CD8-positive, alpha-beta memory T cell (primary cell): ENCODE data around the gene RPL28. TPM values are rescaled to one million over a fixed set of nuclear protein-coding genes. Genes with fewer than 3 reads are reported as not detected.
"Not testable (repeated sequence)": the region's sequence is repeated elsewhere in the genome, so short reads cannot be mapped to it uniquely, and the experiment has no call there.

Source experiments
- CTCF ChIA-PET: fragments of 350-600 bp; sonication (Branson Sonifier 250); formaldehyde crosslinking; loops from one replicate; lab custom pipeline; 2021; ENCODE audit warnings: antibody characterized with exemption; lab: Charles Lee
- POLR2A ChIA-PET: fragments of 350-600 bp; sonication (Branson Sonifier 250); formaldehyde crosslinking; loops from one replicate; lab custom pipeline; 2021; ENCODE audit warnings: antibody characterized with exemption; lab: Charles Lee
- DNase-seq, 5 donors: peaks; one replicate each; pipeline versions ENCODE4 v3.0.0 to v3.0.0-alpha.2; 2020 to 2022; ENCODE audit warnings: mixed read lengths in 1 of 5
- H3K27ac ChIP-seq: one replicate; pipeline ENCODE4 v1.7.0; 2013; ENCODE audit warnings: low read depth, mild to moderate bottlenecking, low read length, moderate library complexity
- H3K27me3 ChIP-seq: 2 replicates; pipeline ENCODE4 v1.7.0; 2013; ENCODE audit warnings: low read length, mild to moderate bottlenecking; ENCODE audit not compliant: insufficient read depth, poor library complexity, severe bottlenecking
- H3K36me3 ChIP-seq: 2 replicates; pipeline ENCODE4 v1.7.0; 2013; ENCODE audit warnings: mild to moderate bottlenecking, low read length, moderate library complexity; ENCODE audit not compliant: insufficient read depth
- H3K4me1 ChIP-seq: 2 replicates; pipeline ENCODE4 v1.7.0; 2013; ENCODE audit warnings: mild to moderate bottlenecking, low read length, moderate library complexity; ENCODE audit not compliant: insufficient read depth
- H3K4me3 ChIP-seq: 2 replicates; pipeline ENCODE4 v1.7.0; 2013; ENCODE audit warnings: mild to moderate bottlenecking, low read length
- H3K9me3 ChIP-seq: 2 replicates; pipeline ENCODE4 v1.7.0; 2013; ENCODE audit warnings: mild to moderate bottlenecking, low read length
- H3K27ac Mint-ChIP-seq, 8 donors: one replicate each; pipeline ENCODE4 v1.8.0; 2020 to 2021; ENCODE audit warnings: mixed read lengths in 8 of 8, mild to moderate bottlenecking in 6 of 8, inconsistent platforms in 3 of 8, moderate library complexity in 3 of 8
- H3K27me3 Mint-ChIP-seq, 2 donors: one replicate each; pipeline ENCODE4 v1.8.0; 2020 to 2021; ENCODE audit warnings: mixed read lengths in 2 of 2, mild to moderate bottlenecking in 1 of 2, moderate library complexity in 1 of 2
- H3K36me3 Mint-ChIP-seq, 3 donors: one replicate each; pipeline ENCODE4 v1.8.0; 2020 to 2021; ENCODE audit warnings: mixed read lengths in 3 of 3, inconsistent platforms in 1 of 3, mild to moderate bottlenecking in 1 of 3
- H3K4me1 Mint-ChIP-seq, 3 donors: one replicate each; pipeline ENCODE4 v1.8.0; 2020 to 2021; ENCODE audit warnings: mixed read lengths in 3 of 3, inconsistent platforms in 1 of 3, mild to moderate bottlenecking in 1 of 3
- H3K4me3 Mint-ChIP-seq, 7 donors: one replicate each; pipeline ENCODE4 v1.8.0; 2020 to 2021; ENCODE audit warnings: mixed read lengths in 7 of 7, mild to moderate bottlenecking in 6 of 7, moderate library complexity in 4 of 7, inconsistent platforms in 2 of 7
- H3K9me3 Mint-ChIP-seq, 5 donors: one replicate each; pipeline ENCODE4 v1.8.0; 2020 to 2022; ENCODE audit warnings: mixed read lengths in 5 of 5, mild to moderate bottlenecking in 3 of 5, moderate library complexity in 2 of 5, inconsistent platforms in 1 of 5
- polyA plus RNA-seq: library from polyadenylated mRNA; unstranded; fragments of 300-500 nt; fragmentation: Illumina TruSeq; gene quantifications from one replicate; pipeline ENCODE4 v1.2.3, GENCODE V29; 2021
- total RNA-seq, 2 experiments: library from RNA; stranded (reverse); gene quantifications; one replicate each; pipeline ENCODE4 v1.2.3, GENCODE V29; 2021

RPL28 gene
- total and polyA plus RNA-seq, 3 experiments from 2014 or later, result 615 to 2,381 (median 2,376) TPM

DNA sequence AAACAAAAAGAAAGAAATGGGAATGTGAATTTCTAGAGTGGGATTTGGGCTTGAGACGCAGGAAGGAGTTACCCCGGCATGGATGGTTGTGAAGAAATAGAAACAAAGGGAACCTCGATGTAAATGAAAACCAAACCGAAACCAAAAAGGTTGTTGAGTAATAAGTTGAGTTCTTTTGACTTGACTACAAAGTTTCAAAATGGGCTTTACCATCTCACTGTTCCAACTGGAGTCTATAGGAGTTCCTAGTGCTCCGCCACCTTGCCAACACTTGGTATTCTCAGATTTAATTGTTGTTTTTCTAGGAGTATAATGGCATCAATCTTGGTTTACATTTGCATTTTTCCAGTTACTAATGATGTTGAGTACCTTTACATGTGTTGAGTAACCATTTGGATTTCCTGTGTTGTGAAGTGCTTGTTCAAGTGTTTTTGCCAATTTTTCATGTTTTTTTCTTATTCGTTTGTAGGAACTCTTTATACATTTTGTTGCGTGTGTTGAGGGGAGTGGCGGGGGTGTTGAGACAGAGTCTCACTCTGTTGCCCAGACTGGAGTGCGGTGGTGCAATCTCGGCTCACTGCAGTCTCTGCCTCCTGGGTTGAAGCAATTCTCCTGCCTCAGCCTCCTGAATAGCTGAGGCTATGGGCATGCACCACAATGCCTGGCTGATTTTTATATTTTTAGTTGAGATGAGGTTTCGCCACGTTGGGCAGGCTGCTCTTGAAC is 12.6 kb downstream of the RPL28 start:
- H3K9me3 ChIP-seq, result no peaks in the 10 kb centered on the region
- H3K4me3 Mint-ChIP-seq, result peak overlapping the region in 5 of 7 donors; percentile 2 to 76 (median 57)
- CTCF ChIA-PET, result no interaction called here

DNA sequence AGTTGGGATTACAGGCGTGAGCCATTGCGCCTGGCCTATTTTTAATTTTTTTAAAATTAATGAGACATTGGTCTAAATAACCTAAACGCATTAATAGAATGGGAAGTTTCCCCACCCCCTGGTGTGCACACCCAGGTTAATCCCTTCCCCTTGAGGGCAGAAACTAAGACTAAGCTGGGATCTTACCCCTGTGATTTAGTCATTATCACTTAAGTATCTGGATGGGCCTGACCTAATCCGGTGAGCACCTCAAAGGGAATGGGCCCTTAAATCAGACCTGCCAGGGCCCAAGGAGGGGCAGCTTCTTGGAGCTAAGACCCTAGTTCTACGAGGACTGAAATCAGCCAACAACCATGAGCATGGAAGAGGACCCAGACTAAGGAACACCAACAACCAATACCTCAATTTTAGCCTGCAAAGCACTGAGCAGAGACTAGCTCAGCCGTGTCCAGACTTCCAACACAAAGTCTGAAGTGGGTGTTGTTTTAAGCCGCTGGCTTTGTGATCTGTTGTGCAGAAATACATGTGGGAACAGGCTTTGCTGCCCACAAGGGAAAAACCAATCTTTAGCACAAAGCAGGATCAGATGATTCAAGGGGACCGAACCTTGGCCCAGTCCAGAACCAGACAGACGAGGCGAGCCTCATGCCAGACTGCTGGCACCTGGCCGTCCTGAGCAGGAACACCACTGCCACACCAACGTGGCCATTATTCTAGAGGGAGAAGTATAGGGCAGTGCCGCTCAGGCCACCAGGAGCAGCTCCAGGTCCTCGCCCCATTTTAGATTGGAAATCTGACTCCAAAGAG is 14.8 kb downstream of the RPL28 start:
- DNase-seq, result no peak
- Histone ChIP-seq H3K4me1 (peaks cover 1% of the 10 kb centered on the region), H3K27ac (no peak overlapping the region), H3K27me3 (no peaks in the 10 kb centered on the region), H3K9me3 (no peaks in the 10 kb centered on the region), H3K4me3 (no peak overlapping the region), H3K36me3 (peaks cover 35% of the 10 kb centered on the region)
- POLR2A ChIA-PET, result interaction anchor here (0.9 to 1.4 kb wide), 2 partner anchors 7 to 9 kb away, joined by 3 read pairs; partner anchors contain the start of gene UBE2S
- Mint-ChIP-seq H3K4me3 (peak overlapping the region in 1 of 7 donors; percentile 27), H3K36me3 (peaks cover under 1 to 47% (median 9%) of the 10 kb centered on the region in 3 donors), H3K4me1 (peaks cover 9 to 17% (median 16%) of the 10 kb centered on the region in 3 donors), H3K27ac (peak overlapping the region in 2 of 8 donors; percentile 72 to 73), H3K27me3 (no peaks in the 10 kb centered on the region), H3K9me3 (no peaks in the 10 kb centered on the region)
- CTCF ChIA-PET, result interaction anchor here (1.2 to 2.4 kb wide), 6 partner anchors 10 to 260 kb away, joined by 3 to 6 read pairs (median 4); no protein-coding TSS in a partner anchor

More for the DNA sequence above, 12.6 kb downstream of the RPL28 start:
- POLR2A ChIA-PET, result no interaction called here
- H3K4me3 ChIP-seq, result no peak overlapping the region
- Mint-ChIP-seq H3K9me3 (no peaks in the 10 kb centered on the region), H3K27me3 (no peaks in the 10 kb centered on the region), H3K36me3 (peaks cover 0 to 33% (median 8%) of the 10 kb centered on the region in 3 donors), H3K27ac (peak overlapping the region in 3 of 8 donors; percentile 36 to 67 (median 39)), H3K4me1 (peaks cover 7 to 15% (median 12%) of the 10 kb centered on the region in 3 donors)
- no peaks in the 10 kb centered on the region for H3K4me1 ChIP-seq
- no peak overlapping the region for H3K27ac ChIP-seq
- DNase-seq, result no peak
- H3K36me3 ChIP-seq, result peaks cover 23% of the 10 kb centered on the region
- H3K27me3 ChIP-seq, result no peaks in the 10 kb centered on the region

DNA sequence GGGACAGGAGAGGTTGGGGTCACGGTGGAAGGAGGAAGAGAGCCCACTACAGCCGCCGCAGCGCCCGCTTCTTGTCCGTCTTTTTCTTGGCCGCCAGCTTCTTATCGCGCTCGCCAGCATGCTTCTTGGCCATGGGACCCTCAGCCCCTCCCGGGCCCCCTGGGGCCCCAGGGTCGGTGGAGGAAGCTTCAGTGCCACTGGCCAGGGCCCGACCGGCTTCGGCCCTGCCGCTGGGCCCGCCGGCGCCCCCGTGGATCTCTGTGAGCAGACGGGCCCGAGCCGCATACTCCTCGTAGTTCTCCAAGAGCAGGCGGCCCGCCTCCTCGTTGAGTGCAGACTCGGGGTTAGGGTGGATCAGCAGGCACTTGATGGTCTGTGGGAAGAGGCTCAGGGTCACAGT is 15.7 kb downstream of the RPL28 start:
- H3K27ac ChIP-seq, H3K4me3 ChIP-seq, H3K27me3 ChIP-seq, H3K4me3 Mint-ChIP-seq, H3K27me3 Mint-ChIP-seq, H3K9me3 ChIP-seq, DNase-seq, H3K9me3 Mint-ChIP-seq, POLR2A ChIA-PET: not testable (repeated sequence)
- Mint-ChIP-seq H3K36me3 (peaks cover 9 to 56% (median 13%) of the 10 kb centered on the region in 3 donors), H3K27ac (peak overlapping the region in 2 of 8 donors; percentile 12 to 38), H3K4me1 (peaks cover 18 to 26% (median 25%) of the 10 kb centered on the region in 3 donors)
- Histone ChIP-seq H3K4me1 (peaks cover 10% of the 10 kb centered on the region), H3K36me3 (peaks cover 35% of the 10 kb centered on the region)
- CTCF ChIA-PET, result interaction anchor here (1.3 to 2.4 kb wide), 4 partner anchors 12 to 261 kb away, joined by 4 to 6 read pairs (median 4); no protein-coding TSS in a partner anchor

DNA sequence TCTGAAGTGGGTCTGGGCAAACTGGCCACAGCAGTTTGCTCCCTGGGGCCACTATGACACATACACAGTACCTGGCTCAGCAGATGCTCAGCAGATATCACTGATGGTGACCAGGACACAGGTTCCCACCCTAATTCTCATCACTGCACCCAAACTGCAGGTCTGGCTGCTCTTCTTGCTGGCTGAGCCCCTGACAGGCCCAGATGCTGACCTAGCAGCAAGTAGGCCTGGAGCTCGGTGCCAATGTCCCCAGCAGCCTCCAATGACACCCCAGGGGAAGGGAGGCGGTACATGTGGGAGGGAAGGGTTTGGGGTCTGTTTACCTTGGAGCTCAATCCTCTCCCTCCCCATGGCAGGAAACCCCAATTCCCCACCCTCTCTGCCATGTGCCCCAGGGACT is 16.8 kb downstream of the RPL28 start:
- peaks cover 16% of the 10 kb centered on the region for H3K4me1 ChIP-seq
- ChIA-PET POLR2A (no interaction called here), CTCF (no interaction called here)
- Mint-ChIP-seq H3K4me1 (peaks cover 22 to 32% (median 32%) of the 10 kb centered on the region in 3 donors), H3K9me3 (no peaks in the 10 kb centered on the region), H3K27me3 (peaks cover 0 to 2% of the 10 kb centered on the region in 2 donors), H3K36me3 (peaks cover 10 to 59% (median 15%) of the 10 kb centered on the region in 3 donors), H3K27ac (no peak overlapping the region), H3K4me3 (no peak overlapping the region)
- peaks cover 35% of the 10 kb centered on the region for H3K36me3 ChIP-seq
- no peak overlapping the region for H3K4me3 ChIP-seq
- DNase-seq, result no peak
- no peaks in the 10 kb centered on the region for H3K27me3 ChIP-seq
- H3K9me3 ChIP-seq, result no peaks in the 10 kb centered on the region
- H3K27ac ChIP-seq, result no peak overlapping the region

DNA sequence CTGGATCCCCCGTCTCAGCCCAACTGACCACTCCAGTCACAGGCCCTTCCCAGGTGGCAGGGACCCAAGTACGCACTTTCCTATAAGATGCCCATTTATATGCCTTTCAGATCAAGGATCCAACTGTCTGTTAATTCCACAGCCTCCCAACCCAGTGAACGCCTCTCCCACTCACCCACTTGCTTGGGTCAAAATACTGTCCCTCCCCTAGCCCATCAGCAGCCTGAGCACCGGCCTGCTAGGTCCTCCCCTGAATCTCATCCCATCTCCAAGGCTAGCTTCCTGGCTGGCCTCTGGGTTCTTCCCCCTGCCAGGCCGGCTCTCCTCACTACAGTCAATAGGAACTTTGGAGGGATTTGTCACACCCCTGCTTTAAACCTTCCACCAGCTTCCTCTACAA is 19.9 kb downstream of the RPL28 start:
- H3K27me3 Mint-ChIP-seq, result peaks cover 0 to 2% of the 10 kb centered on the region in 2 donors
- peaks cover 29 to 41% (median 38%) of the 10 kb centered on the region in 3 donors for H3K4me1 Mint-ChIP-seq
- Histone ChIP-seq H3K27ac (peak overlapping the region; percentile 99), H3K4me1 (peaks cover 22% of the 10 kb centered on the region), H3K4me3 (no peak overlapping the region), H3K9me3 (no peaks in the 10 kb centered on the region), H3K36me3 (peaks cover 30% of the 10 kb centered on the region), H3K27me3 (no peaks in the 10 kb centered on the region)
- peaks cover 12 to 58% (median 22%) of the 10 kb centered on the region in 3 donors for H3K36me3 Mint-ChIP-seq
- ChIA-PET CTCF (interaction anchor here (1.0 kb wide), 1 partner anchor 16 kb away, joined by 3 read pairs; no protein-coding TSS in a partner anchor), POLR2A (interaction anchor here (1.0 to 2.8 kb wide), 4 partner anchors 16 to 56 kb away, joined by 3 to 12 read pairs (median 6); partner anchors contain the start of genes ISOC2, RPL28 and TMEM238)
- peak overlapping the region; percentile 82 to 96 (median 85) for H3K4me3 Mint-ChIP-seq
- peak overlapping the region in 6 of 8 donors; percentile 45 to 99 (median 88) for H3K27ac Mint-ChIP-seq
- H3K9me3 Mint-ChIP-seq, result peaks cover 0 to 4% (median 0%) of the 10 kb centered on the region in 5 donors
- DNase-seq, result no peak

DNA sequence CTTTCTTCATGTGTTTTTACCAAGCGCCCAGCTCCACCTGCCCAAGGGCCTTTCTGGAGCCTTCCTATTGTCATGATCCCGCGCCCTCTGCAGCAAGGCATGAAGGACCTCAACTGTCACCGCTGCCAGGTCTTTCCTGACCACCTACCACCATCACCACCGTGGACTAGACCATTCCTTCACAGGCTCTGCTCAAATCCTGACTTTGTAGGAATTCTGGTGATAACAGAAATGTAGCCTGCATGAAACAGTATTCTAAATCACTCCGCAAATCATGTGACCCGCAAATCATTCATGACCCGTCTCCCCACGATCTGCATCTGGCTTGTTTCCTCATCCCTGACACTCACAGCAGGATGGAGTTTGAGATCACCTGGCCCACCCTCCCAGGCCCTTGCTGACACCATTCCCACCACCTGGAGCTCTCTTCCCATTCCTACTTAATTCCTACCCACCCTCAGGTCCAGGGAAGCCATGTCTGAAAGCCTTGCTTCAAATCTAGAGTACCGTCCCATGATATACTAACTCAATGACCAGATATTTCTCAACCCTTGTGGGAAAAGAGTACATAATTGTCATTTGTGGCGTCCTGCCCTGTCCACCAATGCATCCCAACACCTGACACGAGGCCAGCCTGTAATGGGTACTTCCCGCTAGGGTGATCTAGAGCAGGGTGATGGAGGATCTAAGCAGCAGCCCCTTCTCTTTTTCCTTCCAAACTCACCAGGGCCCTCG is 20.5 kb downstream of the RPL28 start:
- CTCF ChIA-PET, result interaction anchor here (1.0 kb wide), 1 partner anchor 17 kb away, joined by 3 read pairs; no protein-coding TSS in a partner anchor
- Histone ChIP-seq H3K4me1 (peaks cover 22% of the 10 kb centered on the region), H3K9me3 (no peaks in the 10 kb centered on the region), H3K27ac (peak overlapping the region; percentile 99), H3K27me3 (no peaks in the 10 kb centered on the region), H3K36me3 (peaks cover 30% of the 10 kb centered on the region), H3K4me3 (peak overlapping the region; percentile 79)
- H3K36me3 Mint-ChIP-seq, result peaks cover 12 to 52% (median 22%) of the 10 kb centered on the region in 3 donors
- peaks cover 29 to 41% (median 38%) of the 10 kb centered on the region in 3 donors for H3K4me1 Mint-ChIP-seq
- peak overlapping the region; percentile 84 to 99 (median 90) for H3K27ac Mint-ChIP-seq
- peak overlapping the region; percentile 82 to 96 (median 85) for H3K4me3 Mint-ChIP-seq
- DNase-seq, result no peak
- POLR2A ChIA-PET, result interaction anchor here (1.0 to 2.8 kb wide), 5 partner anchors 17 to 55 kb away, joined by 3 to 14 read pairs (median 7); partner anchors contain the start of genes ISOC2, RPL28 and TMEM238
- H3K27me3 Mint-ChIP-seq, result peaks cover 0 to 2% of the 10 kb centered on the region in 2 donors
- peaks cover 0 to 4% (median 0%) of the 10 kb centered on the region in 5 donors for H3K9me3 Mint-ChIP-seq
